Liver (tissue), 9 donors: ENCODE data around the gene ZNF408. TPM values are rescaled to one million over a fixed set of nuclear protein-coding genes. Genes with fewer than 3 reads are reported as not detected.

Source experiments
- DNase-seq: peaks from one replicate; pipeline ENCODE4 v3.0.0-alpha.2; 2017; ENCODE audit warnings: low spot score
- H3K27ac ChIP-seq, 2 donors: one replicate each; pipeline ENCODE4 v1.7.0; 2013; ENCODE audit warnings: inconsistent platforms in 2 of 2, low read length in 2 of 2, control low read depth in 1 of 2, low read depth in 1 of 2, mild to moderate bottlenecking in 1 of 2
- H3K27me3 ChIP-seq, 4 donors: one replicate each; pipeline versions ENCODE4 v1.6.1 to v1.7.0; 2013; ENCODE audit warnings: low read length in 3 of 4, inconsistent platforms in 1 of 4, mild to moderate bottlenecking in 1 of 4, moderate library complexity in 1 of 4; ENCODE audit not compliant: control insufficient read depth in 4 of 4, insufficient read depth in 4 of 4
- H3K36me3 ChIP-seq, 4 donors: one replicate each; pipeline versions ENCODE4 v1.6.1 to v1.7.0; 2013; ENCODE audit warnings: low read length in 3 of 4, mild to moderate bottlenecking in 3 of 4, low read depth in 1 of 4, moderate library complexity in 1 of 4; ENCODE audit not compliant: control insufficient read depth in 4 of 4, insufficient read depth in 3 of 4
- H3K4me1 ChIP-seq, 4 donors: one replicate each; pipeline versions ENCODE4 v1.6.1 to v1.7.0; 2013; ENCODE audit warnings: low read length in 3 of 4, mild to moderate bottlenecking in 3 of 4, moderate library complexity in 1 of 4; ENCODE audit not compliant: control insufficient read depth in 4 of 4, insufficient read depth in 4 of 4
- H3K4me3 ChIP-seq, 3 donors: one replicate each; pipeline versions ENCODE4 v1.6.1 to v1.7.0; 2013; ENCODE audit warnings: low read length in 3 of 3, control low read depth in 1 of 3, low read depth in 1 of 3, mild to moderate bottlenecking in 1 of 3
- H3K9ac ChIP-seq, 2 donors: one replicate each; pipeline ENCODE4 v1.7.0; 2013; ENCODE audit warnings: low read length in 2 of 2, mild to moderate bottlenecking in 2 of 2, moderate library complexity in 2 of 2, control low read depth in 1 of 2, low read depth in 1 of 2
- H3K9me3 ChIP-seq, 4 donors: one replicate each; pipeline versions ENCODE4 v1.6.1 to v1.7.0; 2013; ENCODE audit warnings: low read length in 3 of 4; ENCODE audit not compliant: control insufficient read depth in 4 of 4
- CTCF ChIP-seq: fragments of 150-350 bp; IDR thresholded peaks from 2 replicates; pipeline ENCODE4 v1.5.1; 2017; ENCODE audit warnings: improper control_type of control experiment, low read depth, low read length; ENCODE audit not compliant: missing input control
- EGR1 ChIP-seq, 2 donors: IDR thresholded peaks; 2 replicates each; pipeline ENCODE4 v1.6.1; 2016 to 2018; ENCODE audit warnings: antibody characterized with exemption in 2 of 2, low read depth in 2 of 2
- FOXA1 ChIP-seq: IDR thresholded peaks from 2 replicates; pipeline ENCODE4 v1.6.1; 2016; ENCODE audit warnings: antibody characterized with exemption
- FOXA2 ChIP-seq: IDR thresholded peaks from 2 replicates; pipeline ENCODE4 v1.6.1; 2016; ENCODE audit warnings: antibody characterized with exemption
- GABPA ChIP-seq, 2 donors: IDR thresholded peaks in 1 of 2; conservative IDR thresholded peaks in 1 of 2; 2 replicates each; pipeline ENCODE4 v1.6.1; 2016; ENCODE audit warnings: antibody characterized with exemption in 2 of 2, mild to moderate bottlenecking in 1 of 2, moderate library complexity in 1 of 2
- HNF4A ChIP-seq, 2 donors: conservative IDR thresholded peaks; 2 replicates each; pipeline ENCODE4 v1.6.1; 2016; ENCODE audit warnings: antibody characterized with exemption in 2 of 2, mild to moderate bottlenecking in 2 of 2
- HNF4G ChIP-seq: IDR thresholded peaks from 2 replicates; pipeline ENCODE4 v1.6.1; 2016; ENCODE audit warnings: antibody characterized with exemption
- JUND ChIP-seq, 2 donors: IDR thresholded peaks; 2 replicates each; pipeline ENCODE4 v1.6.1; 2016; ENCODE audit warnings: antibody characterized with exemption in 2 of 2
- MAX ChIP-seq: IDR thresholded peaks from 2 replicates; pipeline ENCODE4 v1.6.1; 2016; ENCODE audit warnings: antibody characterized with exemption
- NR2F2 ChIP-seq: IDR thresholded peaks from 2 replicates; pipeline ENCODE4 v1.6.1; 2016; ENCODE audit warnings: antibody characterized with exemption
- RAD21 ChIP-seq, 2 donors: IDR thresholded peaks; 2 replicates each; pipeline ENCODE4 v1.6.1; 2016; ENCODE audit warnings: antibody characterized with exemption in 2 of 2, mild to moderate bottlenecking in 2 of 2
- REST ChIP-seq: IDR thresholded peaks from 2 replicates; pipeline ENCODE4 v1.6.1; 2016; ENCODE audit warnings: antibody characterized with exemption, mild to moderate bottlenecking
- RXRA ChIP-seq, 2 donors: IDR thresholded peaks; 2 replicates each; pipeline ENCODE4 v1.6.1; 2017 to 2018; ENCODE audit warnings: antibody characterized with exemption in 2 of 2, mild to moderate bottlenecking in 1 of 2
- SP1 ChIP-seq: IDR thresholded peaks from 2 replicates; pipeline ENCODE4 v1.6.1; 2018; ENCODE audit warnings: antibody characterized with exemption, mild to moderate bottlenecking
- TAF1 ChIP-seq: conservative IDR thresholded peaks from 2 replicates; pipeline ENCODE4 v1.6.1; 2016; ENCODE audit warnings: antibody characterized with exemption, mild to moderate bottlenecking
- YY1 ChIP-seq: IDR thresholded peaks from 2 replicates; pipeline ENCODE4 v1.6.1; 2016; ENCODE audit warnings: antibody characterized with exemption, mild to moderate bottlenecking
- ZBTB33 ChIP-seq: IDR thresholded peaks from 2 replicates; pipeline ENCODE4 v1.6.1; 2016; ENCODE audit warnings: antibody characterized with exemption
- WGBS: extraction: QIAGEN DNeasy Blood & Tissue Kit; methylation state at CpG from one replicate; pipeline ENCODE4 v1.1.7; 2013; 5-methylcytosine and 5-hydroxymethylcytosine counted together
- polyA plus RNA-seq, 2 donors: library from polyadenylated mRNA; stranded (reverse) in 1 of 2; unstranded in 1 of 2; fragments of 200-250 nt in 1 of 2; fragments of >200 nt in 1 of 2; fragmentation: Nextera tagmentation in 1 of 2; extraction: Ambion mirVana in 1 of 2; gene quantifications; one replicate each; pipeline versions ENCODE4 v1.2.1 to v1.2.3, GENCODE V29; 2013 to 2015
- total RNA-seq, 2 donors: library from RNA; depleted of rRNA; stranded (reverse); fragments of >200 nt; gene quantifications; one replicate each; pipeline ENCODE4 v1.2.3, GENCODE V29; 2014
- donor health status: healthy.
- donor health status: healthy.
- donor health status: healthy.
- donor health status: healthy.
- donor health status: healthy.

ZNF408 gene
- total and polyA plus RNA-seq, 4 donors = 3.4 to 8.4 (median 5.5) TPM

- Histone ChIP-seq H3K27me3 (no peaks in the 10 kb centered on the region), H3K27ac (no peak overlapping the region), H3K4me3 (no peak overlapping the region), H3K9ac (no peak overlapping the region), H3K36me3 (peaks cover 22 to 80% (median 66%) of the 10 kb centered on the region in 4 donors), H3K9me3 (no peaks in the 10 kb centered on the region), H3K4me1 (peaks cover 0 to 5% (median 1%) of the 10 kb centered on the region in 4 donors)
- TF ChIP-seq JUND (IDR thresholded peaks at IDR 0.05) (no peak), MAX (no peak), TAF1 (no peak), YY1 (no peak), REST (no peak), FOXA2 (no peak), FOXA1 (no peak), GABPA (IDR thresholded peaks at IDR 0.05 in 1 of 2, conservative IDR thresholded peaks at IDR 0.05 in 1 of 2) (no peak), HNF4A (conservative IDR thresholded peaks at IDR 0.05) (no peak), HNF4G (no peak), RXRA (IDR thresholded peaks at IDR 0.05) (no peak), ZBTB33 (no peak), NR2F2 (no peak), SP1 (no peak), CTCF (no peak), EGR1 (IDR thresholded peaks at IDR 0.05; ENCODE audit: low read depth in 2 of 2) (no peak)
- WGBS = 94% methylated on average over 12 of the region's 12 CpGs
- no peak for DNase-seq
Observed at GRCh38 chr11:46668480-46669085, 32.2 kb upstream of the ZNF408 start.

GRCh38 chr11:46669711-46670139 lies 31.1 kb upstream of the ZNF408 start:
- no peak overlapping the region for H3K27ac ChIP-seq
- H3K9ac ChIP-seq = no peak overlapping the region
- H3K4me3 ChIP-seq = no peak overlapping the region
- DNase-seq = no peak
- TF ChIP-seq NR2F2 = no peak
- TF ChIP-seq CTCF = peak; percentile 45
- no peak for TF ChIP-seq EGR1 (IDR thresholded peaks at IDR 0.05; ENCODE audit: low read depth in 2 of 2)
- peak; percentile 69 to 80 for TF ChIP-seq RAD21 (IDR thresholded peaks at IDR 0.05)
- TF ChIP-seq ZBTB33 = no peak
- TF ChIP-seq HNF4G = no peak
- no peak for TF ChIP-seq TAF1
- no peak for TF ChIP-seq FOXA2
- no peak for TF ChIP-seq GABPA (IDR thresholded peaks at IDR 0.05 in 1 of 2, conservative IDR thresholded peaks at IDR 0.05 in 1 of 2)
- no peaks in the 10 kb centered on the region for H3K27me3 ChIP-seq
- H3K36me3 ChIP-seq = peaks cover 21 to 74% (median 56%) of the 10 kb centered on the region in 4 donors
- 73% methylated on average over 3 of the region's 3 CpGs for WGBS
- H3K4me1 ChIP-seq = peaks cover 4 to 17% (median 7%) of the 10 kb centered on the region in 4 donors
- no peaks in the 10 kb centered on the region for H3K9me3 ChIP-seq
